Astrocyte of the spinal cord (primary cell): ENCODE data around the gene INPP1.
"Not testable (repeated sequence)": the region's sequence is repeated elsewhere in the genome, so short reads cannot be mapped to it uniquely, and the experiment has no call there.

Experiments
- DNase-seq: peaks from one replicate; pipeline ENCODE4 v3.0.0; 2011; ENCODE audit warnings: low read depth, low spot score
- H3K4me3 ChIP-seq: 2 replicates; pipeline ENCODE4 v1.5.1; 2011; ENCODE audit warnings: low read depth, mild to moderate bottlenecking, low read length, moderate library complexity
- CTCF ChIP-seq: IDR thresholded peaks from 2 replicates; pipeline ENCODE4 v1.5.1; 2012; ENCODE audit warnings: low read depth, mild to moderate bottlenecking, low read length, inconsistent platforms
- in situ Hi-C: cut with HindIII; loops from 2 replicates; pipeline ENCODE4 v1.10.0; 2017; ENCODE audit warnings: low sequenced_read_pairs

Gene INPP1

GRCh38 chr2:190352668-190353536 is 9.5 kb downstream of the INPP1 start:
- in situ Hi-C loops: no loop called here
- TF ChIP-seq CTCF: no peak
- H3K4me3 ChIP-seq: no peak overlapping the region
- DNase-seq: no peak

- TF ChIP-seq CTCF: no peak
- H3K4me3 ChIP-seq: no peak overlapping the region
- in situ Hi-C loops: no loop called here
- no peak for DNase-seq
Observed at GRCh38 chr2:190353537-190353899, 10.1 kb downstream of the INPP1 start.

GRCh38 chr2:190354003-190354690 is 10.8 kb downstream of the INPP1 start:
- in situ Hi-C loops: no loop called here
- no peak for DNase-seq
- H3K4me3 ChIP-seq: no peak overlapping the region
- no peak for TF ChIP-seq CTCF

- in situ Hi-C loops: no loop called here
- no peak for DNase-seq
- TF ChIP-seq CTCF: no peak
- no peak overlapping the region for H3K4me3 ChIP-seq
Observed at GRCh38 chr2:190355968-190356644, 12.7 kb downstream of the INPP1 start.

- in situ Hi-C loops: no loop called here
- DNase-seq: no peak
- no peak for TF ChIP-seq CTCF
- no peak overlapping the region for H3K4me3 ChIP-seq
Observed at GRCh38 chr2:190357600-190357999, 14.2 kb downstream of the INPP1 start.

GRCh38 chr2:190358655-190359448 is 15.5 kb downstream of the INPP1 start:
- DNase-seq, in situ Hi-C loops, H3K4me3 ChIP-seq: not testable (repeated sequence)
